Heart left ventricle (tissue), 16 donors: Measurements from ENCODE around the gene PRDM16. TPM values are rescaled to one million over a fixed set of nuclear protein-coding genes. Genes with fewer than 3 reads are reported as not detected.

Experiments
- ATAC-seq, 4 donors: fragments of 200-7000 bp; cut with Tn5 transposase; one replicate each; pipeline ENCODE4 v1.9.1; 2020 to 2022; ENCODE audit warnings: moderate library complexity in 4 of 4, mild to moderate bottlenecking in 3 of 4, moderate number of reproducible peaks in 1 of 4
- DNase-seq, 5 donors: peaks; one replicate each; pipeline ENCODE4 v3.0.0-alpha.2; 2020
- H3K27ac ChIP-seq, 12 donors: fragments of 200-600 bp; sonication (generic) in 4 of 12; one replicate each; pipeline versions ENCODE4 v1.5.0 to v1.8.0; 2016 to 2022; ENCODE audit warnings: mild to moderate bottlenecking in 2 of 12
- H3K27me3 ChIP-seq, 9 donors: fragments of 200-600 bp; sonication (generic) in 2 of 9; one replicate each; pipeline versions ENCODE4 v1.5.1 to v1.8.0; 2016 to 2022; ENCODE audit warnings: mild to moderate bottlenecking in 3 of 9
- H3K36me3 ChIP-seq, 9 donors: fragments of 200-600 bp; sonication (generic) in 2 of 9; one replicate each; pipeline versions ENCODE4 v1.5.0 to v1.8.0; 2018 to 2022; ENCODE audit warnings: mild to moderate bottlenecking in 2 of 9
- H3K4me1 ChIP-seq, 12 donors: fragments of 200-600 bp; sonication (generic) in 4 of 12; one replicate each; pipeline versions ENCODE4 v1.5.0 to v1.8.0; 2016 to 2022; ENCODE audit warnings: mild to moderate bottlenecking in 3 of 12
- H3K4me3 ChIP-seq, 12 donors: fragments of 200-600 bp; sonication (generic) in 4 of 12; one replicate each; pipeline versions ENCODE4 v1.5.0 to v1.8.0; 2017 to 2022; ENCODE audit warnings: mild to moderate bottlenecking in 9 of 12, moderate library complexity in 4 of 12
- H3K9me3 ChIP-seq, 12 donors: fragments of 200-600 bp; sonication (generic) in 4 of 12; one replicate each; pipeline versions ENCODE4 v1.5.0 to v1.8.0; 2016 to 2022; ENCODE audit warnings: mild to moderate bottlenecking in 1 of 12
- POLR2A ChIP-seq, 2 donors: fragments of 450-650 bp; IDR thresholded peaks; one replicate each; pipeline ENCODE4 v1.6.1; 2017; ENCODE audit warnings: antibody characterized with exemption in 2 of 2, mild to moderate bottlenecking in 2 of 2, moderate library complexity in 2 of 2
- WGBS, 4 donors: extraction: QIAGEN DNeasy Blood & Tissue Kit in 2 of 4; methylation state at CpG; one replicate each; pipeline versions ENCODE4 v1.1.5 to v1.1.7; 2013 to 2018; 5-methylcytosine and 5-hydroxymethylcytosine counted together
- intact Hi-C, 10 donors: fragments of 100-400 bp; cut with DNase I; formaldehyde crosslinking; loops; one replicate each; pipeline versions ENCODE4 v1.11.1 to v1.14.2; 2022
- polyA plus RNA-seq, 2 donors: library from polyadenylated mRNA; stranded (reverse); fragments of 200-250 nt; gene quantifications; one replicate each; pipeline ENCODE4 v1.2.3, GENCODE V29; 2013
- total RNA-seq, 9 donors: library from RNA; depleted of rRNA in 2 of 9; stranded (reverse); fragments of >200 nt in 2 of 9; fragmentation: NEBNext Ultra II Directional in 3 of 9; extraction: Animal tissue kit (Norgen Biotek cat#: 25700) in 3 of 9; gene quantifications; one replicate each; pipeline versions ENCODE4 v1.1.0 to v1.2.4, GENCODE V29; 2016 to 2023
- TF ChIP-seq, protein P1 (sequence below), 12 donors: fragments of 200-600 bp; sonication (generic) in 4 of 12; IDR thresholded peaks; one replicate each; pipeline versions ENCODE4 v1.5.0 to v1.8.0; 2018 to 2022; ENCODE audit warnings: antibody characterized with exemption in 12 of 12, mild to moderate bottlenecking in 5 of 12
- donor health status: ischemic (EF 13 %, LVEDD 7.1; RV severe dilation, severe dysfunction).
- donor health status: healthy with polysubstance abuse.
- donor health status: DM: no; HTN: yes; CAD: no.
- donor health status: DM: no; HTN: no; CAD: no.
- donor health status: ischemic (EF 25% LVEDD 6.9; RV normal size, moderate dysfunction).
- donor health status: ischemic (EF 25% LVEDD 5.7; RV mildly dilated, moderate dysfunction).
- donor health status: healthy.
- donor health status: DM: yes; HTN: yes; CAD: no.
- donor health status: ischemic (EF 35%, LVEDD 5.7; RV mildly dilated, moderate dysfunction).
- donor health status: nonischemic (EF 11% LVEDD 7.7; RV severe dilation, severe dysfunction).
- donor health status: DM: yes; HTN: yes; CAD: no.
- donor health status: PGD.
- donor health status: ischemic (EF 29% LVEDD 5.4; RV normal size, mild dysfunction).
- donor health status: nonischemic (EF 23%, LVEDD 6.1; RV moderate dilation, normal function).

PRDM16 gene
- total and polyA plus RNA-seq, 11 donors = 6.0 to 22.7 (median 14.0) TPM

DNA sequence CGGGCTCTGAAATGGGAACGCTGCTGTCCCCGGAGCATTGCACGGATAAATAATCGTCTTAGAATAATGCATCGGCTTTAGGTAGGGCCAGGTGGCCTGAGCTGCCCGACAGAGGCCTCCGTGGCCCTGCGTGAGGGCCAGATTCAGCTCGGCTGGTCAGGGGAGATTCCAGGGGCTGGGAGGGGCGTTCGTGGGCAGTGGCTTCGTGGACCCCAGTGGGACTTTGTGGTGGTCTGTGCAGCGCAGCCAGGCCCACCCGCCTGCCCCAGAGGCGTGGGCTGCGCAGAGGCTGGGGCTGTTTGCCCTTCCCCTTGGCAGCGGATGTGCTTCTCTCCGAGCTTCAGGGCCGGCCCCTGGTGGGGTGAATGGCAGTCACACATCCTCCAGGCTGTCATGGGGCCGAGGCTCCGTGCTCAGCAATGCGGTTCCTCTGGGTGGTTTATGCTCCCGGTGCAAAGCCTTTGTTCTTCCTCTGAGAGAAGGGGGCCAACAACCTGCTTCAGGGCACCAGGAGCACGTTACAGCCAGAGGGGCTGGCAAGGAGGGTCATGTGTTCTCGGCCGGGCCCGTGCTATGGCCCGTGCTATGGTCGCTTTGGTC, 104.5 kb downstream of the PRDM16 start:
- no peaks in the 10 kb centered on the region for H3K9me3 ChIP-seq
- H3K27ac ChIP-seq = peak overlapping the region in 6 of 12 donors; percentile 49 to 76 (median 60)
- DNase-seq (no peak), ATAC-seq (no peak)
- H3K4me1 ChIP-seq = peaks cover 7 to 74% (median 53%) of the 10 kb centered on the region in 12 donors
- peaks cover 0 to 4% (median 0%) of the 10 kb centered on the region in 9 donors for H3K27me3 ChIP-seq
- TF ChIP-seq, protein P1, sequence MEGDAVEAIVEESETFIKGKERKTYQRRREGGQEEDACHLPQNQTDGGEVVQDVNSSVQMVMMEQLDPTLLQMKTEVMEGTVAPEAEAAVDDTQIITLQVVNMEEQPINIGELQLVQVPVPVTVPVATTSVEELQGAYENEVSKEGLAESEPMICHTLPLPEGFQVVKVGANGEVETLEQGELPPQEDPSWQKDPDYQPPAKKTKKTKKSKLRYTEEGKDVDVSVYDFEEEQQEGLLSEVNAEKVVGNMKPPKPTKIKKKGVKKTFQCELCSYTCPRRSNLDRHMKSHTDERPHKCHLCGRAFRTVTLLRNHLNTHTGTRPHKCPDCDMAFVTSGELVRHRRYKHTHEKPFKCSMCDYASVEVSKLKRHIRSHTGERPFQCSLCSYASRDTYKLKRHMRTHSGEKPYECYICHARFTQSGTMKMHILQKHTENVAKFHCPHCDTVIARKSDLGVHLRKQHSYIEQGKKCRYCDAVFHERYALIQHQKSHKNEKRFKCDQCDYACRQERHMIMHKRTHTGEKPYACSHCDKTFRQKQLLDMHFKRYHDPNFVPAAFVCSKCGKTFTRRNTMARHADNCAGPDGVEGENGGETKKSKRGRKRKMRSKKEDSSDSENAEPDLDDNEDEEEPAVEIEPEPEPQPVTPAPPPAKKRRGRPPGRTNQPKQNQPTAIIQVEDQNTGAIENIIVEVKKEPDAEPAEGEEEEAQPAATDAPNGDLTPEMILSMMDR (IDR thresholded peaks at IDR 0.05) = no peak
- TF ChIP-seq POLR2A (IDR thresholded peaks at IDR 0.05) = no peak
- 77 to 89% (median 84%) methylated on average over 28 to 30 of the region's 30 CpGs for WGBS, 4 donors
- no peak overlapping the region for H3K4me3 ChIP-seq
- H3K36me3 ChIP-seq = no peaks in the 10 kb centered on the region
- intact Hi-C loops = loop anchor here in 5 of 10 donors (5.0 to 10.0 kb wide), 6 partner anchors 96 to 111 kb away; partner anchors contain the start of gene PRDM16 (in 1 of the 5)

DNA sequence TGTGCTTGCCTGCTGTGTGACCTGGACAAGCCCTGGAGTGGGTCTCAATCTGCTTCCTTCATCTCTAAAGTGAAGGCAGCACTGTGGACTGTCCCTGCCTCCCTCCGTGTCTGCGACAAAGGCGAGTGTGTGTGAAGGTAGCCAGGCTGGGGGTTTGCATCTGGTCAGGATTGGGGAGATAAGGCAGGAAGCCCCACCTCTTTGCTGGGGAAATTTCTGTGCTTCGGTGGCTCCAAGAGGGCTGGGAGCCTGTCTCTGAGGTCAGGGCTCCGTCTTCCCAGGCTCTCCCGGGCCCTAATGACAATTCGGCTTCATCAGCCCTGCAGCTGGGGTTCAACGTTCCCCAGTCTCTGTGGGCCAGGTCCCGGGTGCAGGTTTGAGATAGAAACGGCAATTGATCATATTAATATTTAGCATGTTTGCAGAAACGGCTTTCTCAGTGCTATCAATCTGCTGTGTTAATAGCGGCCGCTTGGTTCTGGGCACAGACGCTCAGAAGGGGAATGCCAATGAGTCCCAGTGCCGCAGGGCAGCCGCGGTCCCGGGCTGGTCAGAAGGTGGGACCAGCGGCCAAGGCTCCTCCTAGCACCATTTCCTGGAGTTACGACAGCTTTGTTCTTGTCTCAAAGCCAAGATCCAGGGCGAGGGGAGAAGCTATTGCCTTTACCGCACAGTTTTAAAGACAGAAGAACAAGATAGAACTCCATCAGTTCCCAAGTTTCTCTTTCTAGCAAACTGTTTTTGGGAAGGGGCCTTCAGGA, 105.7 kb downstream of the PRDM16 start:
- TF ChIP-seq, protein P1 (IDR thresholded peaks at IDR 0.05) = no peak
- no peak for TF ChIP-seq POLR2A (IDR thresholded peaks at IDR 0.05)
- peak overlapping the region; percentile 42 to 76 (median 62) for H3K27ac ChIP-seq
- peak overlapping the region in 8 of 12 donors; percentile 2 to 43 (median 18) for H3K4me3 ChIP-seq
- H3K27me3 ChIP-seq = peaks cover 0 to 4% (median 0%) of the 10 kb centered on the region in 9 donors
- ATAC-seq = peak; percentile 56 to 70 (median 62)
- WGBS, 4 donors = 4 to 7% (median 6%) methylated on average over 19 to 22 of the region's 22 CpGs
- intact Hi-C loops = loop anchor here in 5 of 10 donors (2.0 to 10.0 kb wide), 7 partner anchors 16 to 110 kb away; partner anchors contain the start of gene PRDM16 (in 1 of the 5)
- peak; percentile 72 to 86 (median 79) for DNase-seq
- H3K4me1 ChIP-seq = peaks cover 7 to 62% (median 52%) of the 10 kb centered on the region in 12 donors
- no peaks in the 10 kb centered on the region for H3K9me3 ChIP-seq
- no peaks in the 10 kb centered on the region for H3K36me3 ChIP-seq

DNA sequence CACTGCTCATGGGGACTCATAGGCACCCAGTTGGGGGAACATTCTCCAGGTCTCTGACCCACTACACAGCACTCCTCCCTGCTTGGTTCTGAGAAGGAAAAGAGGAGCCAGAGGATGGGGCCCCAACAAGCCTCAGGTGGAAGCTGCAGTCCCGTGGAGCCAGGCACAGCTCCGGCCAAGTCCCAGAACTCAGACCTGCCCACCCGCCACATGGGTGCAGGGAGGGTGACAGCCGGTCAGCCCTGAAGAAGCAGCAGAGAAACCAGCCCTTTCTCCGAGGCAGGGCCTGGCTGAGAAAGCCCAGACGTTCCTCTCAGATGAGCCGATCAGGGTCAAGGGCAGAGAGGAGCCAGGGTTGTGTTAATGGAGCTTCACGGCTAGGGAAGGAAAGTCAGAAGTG, 106.5 kb downstream of the PRDM16 start:
- H3K4me1 ChIP-seq = peaks cover 3 to 54% (median 43%) of the 10 kb centered on the region in 12 donors
- WGBS, 4 donors = 77 to 82% (median 79%) methylated on average over 8 of the region's 8 CpGs
- H3K9me3 ChIP-seq = no peaks in the 10 kb centered on the region
- ATAC-seq (no peak), DNase-seq (no peak)
- intact Hi-C loops = loop anchor here in 3 of 10 donors (2.0 to 10.0 kb wide), 3 partner anchors 15 to 109 kb away; no protein-coding TSS in a partner anchor
- no peak for TF ChIP-seq POLR2A (IDR thresholded peaks at IDR 0.05)
- TF ChIP-seq, protein P1 (IDR thresholded peaks at IDR 0.05) = no peak
- H3K27me3 ChIP-seq = no peaks in the 10 kb centered on the region
- H3K4me3 ChIP-seq = no peak overlapping the region
- H3K27ac ChIP-seq = peak overlapping the region in 11 of 12 donors; percentile 17 to 76 (median 62)
- no peaks in the 10 kb centered on the region for H3K36me3 ChIP-seq

DNA sequence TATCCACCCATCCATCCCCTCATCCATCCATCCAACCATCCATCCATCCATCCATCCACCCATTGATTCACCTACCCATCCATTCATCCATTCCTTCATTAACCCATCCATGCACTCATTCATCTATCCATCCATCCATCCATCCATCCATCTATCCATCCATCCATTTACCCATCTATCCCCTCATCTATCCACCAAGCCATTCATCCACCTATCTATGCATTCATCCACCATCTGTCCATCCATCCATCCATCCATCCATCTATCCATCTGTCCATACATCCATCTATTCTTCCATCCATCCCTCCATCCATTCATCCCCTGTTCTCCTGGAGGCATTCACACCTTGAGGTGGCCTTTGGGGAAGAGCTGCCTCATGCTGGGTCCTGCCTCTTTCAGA, 107.0 kb downstream of the PRDM16 start:
- Histone ChIP-seq H3K4me1 (peaks cover 3 to 48% (median 38%) of the 10 kb centered on the region in 12 donors), H3K9me3 (no peaks in the 10 kb centered on the region), H3K4me3 (no peak overlapping the region), H3K27me3 (no peaks in the 10 kb centered on the region), H3K27ac (no peak overlapping the region), H3K36me3 (no peaks in the 10 kb centered on the region)
- TF ChIP-seq, protein P1 (IDR thresholded peaks at IDR 0.05) = no peak
- TF ChIP-seq POLR2A (IDR thresholded peaks at IDR 0.05) = no peak
- intact Hi-C loops = loop anchor here in 2 of 10 donors (10.0 kb wide), 2 partner anchors 99 to 109 kb away; no protein-coding TSS in a partner anchor
- DNase-seq (no peak), ATAC-seq (no peak)
